ENCODE results near the gene ACOX1. TPM values are rescaled to one million over a fixed set of nuclear protein-coding genes. Genes with fewer than 3 reads are reported as not detected.

Gene ACOX1
- total and polyA plus RNA-seq, 2 of the 13 experiments (the other 11 are each of a cell fraction or from before 2014, with no cell fraction given): 86.4 to 120 TPM

DNA sequence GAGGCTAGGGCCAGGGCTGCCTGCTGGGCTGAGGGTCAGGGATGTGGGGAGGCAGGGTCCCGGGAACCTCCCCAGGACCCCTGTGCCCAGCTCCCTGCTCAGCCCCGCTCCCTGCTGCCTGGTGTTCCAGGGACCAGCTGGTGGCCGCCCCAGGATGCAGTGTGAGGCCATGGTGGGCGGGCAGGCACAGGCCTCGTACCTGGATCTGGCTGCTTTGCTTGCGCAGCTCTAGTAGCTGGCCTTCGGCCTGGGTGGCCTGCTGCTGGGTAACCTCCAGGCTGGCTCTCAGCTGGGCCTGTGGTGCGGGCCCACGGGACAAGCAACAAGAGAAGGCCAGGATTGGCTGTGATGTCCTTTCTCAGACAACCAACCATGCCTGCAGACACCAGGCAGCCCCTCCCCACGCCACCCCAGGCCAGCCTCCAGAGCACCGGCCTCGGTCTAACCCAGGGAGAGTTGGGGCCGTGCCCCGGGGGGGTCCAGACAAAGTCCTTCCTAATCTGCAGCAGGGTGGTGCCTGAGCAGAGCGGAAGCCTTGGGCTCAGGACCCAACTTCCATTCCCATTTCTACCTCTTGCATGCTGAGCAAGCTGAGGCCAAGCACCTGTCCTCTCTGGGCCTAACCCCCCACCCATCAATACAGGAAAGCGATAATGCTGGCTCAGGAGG is 86.3 kb downstream of the ACOX1 start (continued):
- TF ChIP-seq, protein P1, sequence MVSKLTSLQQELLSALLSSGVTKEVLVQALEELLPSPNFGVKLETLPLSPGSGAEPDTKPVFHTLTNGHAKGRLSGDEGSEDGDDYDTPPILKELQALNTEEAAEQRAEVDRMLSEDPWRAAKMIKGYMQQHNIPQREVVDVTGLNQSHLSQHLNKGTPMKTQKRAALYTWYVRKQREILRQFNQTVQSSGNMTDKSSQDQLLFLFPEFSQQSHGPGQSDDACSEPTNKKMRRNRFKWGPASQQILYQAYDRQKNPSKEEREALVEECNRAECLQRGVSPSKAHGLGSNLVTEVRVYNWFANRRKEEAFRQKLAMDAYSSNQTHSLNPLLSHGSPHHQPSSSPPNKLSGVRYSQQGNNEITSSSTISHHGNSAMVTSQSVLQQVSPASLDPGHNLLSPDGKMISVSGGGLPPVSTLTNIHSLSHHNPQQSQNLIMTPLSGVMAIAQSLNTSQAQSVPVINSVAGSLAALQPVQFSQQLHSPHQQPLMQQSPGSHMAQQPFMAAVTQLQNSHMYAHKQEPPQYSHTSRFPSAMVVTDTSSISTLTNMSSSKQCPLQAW (CRISPR knock-in tag; IDR thresholded peaks at IDR 0.05): peak; percentile 77
- TF ChIP-seq NFE2L1 (CRISPR knock-in tag; IDR thresholded peaks at IDR 0.05; ENCODE audit: borderline replicate concordance): no peak; the same call in 1 of the 2 replicates
- no peak for TF ChIP-seq ONECUT2 (CRISPR knock-in tag; IDR thresholded peaks at IDR 0.05)
- no peak for TF ChIP-seq ZFP36 (IDR thresholded peaks at IDR 0.05; ENCODE audit: borderline replicate concordance, low read depth, low read length, partially characterized antibody)
- TF ChIP-seq ZNF703 (CRISPR knock-in tag; IDR thresholded peaks at IDR 0.05; ENCODE audit: borderline replicate concordance): no peak; the same call in 1 of the 2 replicates
- TF ChIP-seq XBP1 (CRISPR knock-in tag; IDR thresholded peaks at IDR 0.05): no peak
- 0 out of 2 replicates have a peak, but pooled peaks have one; percentile 19 for TF ChIP-seq ZNF296 (CRISPR knock-in tag; conservative IDR thresholded peaks at IDR 0.05)
- TF ChIP-seq ZNF367 (CRISPR knock-in tag; IDR thresholded peaks at IDR 0.05; ENCODE audit: borderline replicate concordance): no peak
- peak; percentile 42; the same call in 1 of the 2 replicates for TF ChIP-seq ZNF350 (CRISPR knock-in tag; IDR thresholded peaks at IDR 0.05; ENCODE audit: borderline replicate concordance, low read depth)
- TF ChIP-seq ZNF17 (CRISPR knock-in tag; IDR thresholded peaks at IDR 0.05): no peak
- peak; percentile 76; the same call in 1 of the 2 replicates for TF ChIP-seq ZFP37 (CRISPR knock-in tag; IDR thresholded peaks at IDR 0.05; ENCODE audit: borderline replicate concordance)
- no peak for TF ChIP-seq MTF2 (CRISPR knock-in tag; IDR thresholded peaks at IDR 0.05; ENCODE audit: borderline replicate concordance)
- TF ChIP-seq, protein P2, sequence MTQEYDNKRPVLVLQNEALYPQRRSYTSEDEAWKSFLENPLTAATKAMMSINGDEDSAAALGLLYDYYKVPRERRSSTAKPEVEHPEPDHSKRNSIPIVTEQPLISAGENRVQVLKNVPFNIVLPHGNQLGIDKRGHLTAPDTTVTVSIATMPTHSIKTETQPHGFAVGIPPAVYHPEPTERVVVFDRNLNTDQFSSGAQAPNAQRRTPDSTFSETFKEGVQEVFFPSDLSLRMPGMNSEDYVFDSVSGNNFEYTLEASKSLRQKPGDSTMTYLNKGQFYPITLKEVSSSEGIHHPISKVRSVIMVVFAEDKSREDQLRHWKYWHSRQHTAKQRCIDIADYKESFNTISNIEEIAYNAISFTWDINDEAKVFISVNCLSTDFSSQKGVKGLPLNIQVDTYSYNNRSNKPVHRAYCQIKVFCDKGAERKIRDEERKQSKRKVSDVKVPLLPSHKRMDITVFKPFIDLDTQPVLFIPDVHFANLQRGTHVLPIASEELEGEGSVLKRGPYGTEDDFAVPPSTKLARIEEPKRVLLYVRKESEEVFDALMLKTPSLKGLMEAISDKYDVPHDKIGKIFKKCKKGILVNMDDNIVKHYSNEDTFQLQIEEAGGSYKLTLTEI (CRISPR knock-in tag; conservative IDR thresholded peaks at IDR 0.05): no peak
- no peak for TF ChIP-seq ZNF20 (CRISPR knock-in tag; IDR thresholded peaks at IDR 0.05)
- TF ChIP-seq, protein P3, sequence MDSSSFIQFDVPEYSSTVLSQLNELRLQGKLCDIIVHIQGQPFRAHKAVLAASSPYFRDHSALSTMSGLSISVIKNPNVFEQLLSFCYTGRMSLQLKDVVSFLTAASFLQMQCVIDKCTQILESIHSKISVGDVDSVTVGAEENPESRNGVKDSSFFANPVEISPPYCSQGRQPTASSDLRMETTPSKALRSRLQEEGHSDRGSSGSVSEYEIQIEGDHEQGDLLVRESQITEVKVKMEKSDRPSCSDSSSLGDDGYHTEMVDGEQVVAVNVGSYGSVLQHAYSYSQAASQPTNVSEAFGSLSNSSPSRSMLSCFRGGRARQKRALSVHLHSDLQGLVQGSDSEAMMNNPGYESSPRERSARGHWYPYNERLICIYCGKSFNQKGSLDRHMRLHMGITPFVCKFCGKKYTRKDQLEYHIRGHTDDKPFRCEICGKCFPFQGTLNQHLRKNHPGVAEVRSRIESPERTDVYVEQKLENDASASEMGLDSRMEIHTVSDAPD (CRISPR knock-in tag; IDR thresholded peaks at IDR 0.05): peak; percentile 46; the same call in 1 of the 2 replicates
- no peak for TF ChIP-seq CAMTA2 (CRISPR knock-in tag; IDR thresholded peaks at IDR 0.05; ENCODE audit: borderline replicate concordance)
- no peak for TF ChIP-seq RFX1 (IDR thresholded peaks at IDR 0.05)
- TF ChIP-seq, protein P4, sequence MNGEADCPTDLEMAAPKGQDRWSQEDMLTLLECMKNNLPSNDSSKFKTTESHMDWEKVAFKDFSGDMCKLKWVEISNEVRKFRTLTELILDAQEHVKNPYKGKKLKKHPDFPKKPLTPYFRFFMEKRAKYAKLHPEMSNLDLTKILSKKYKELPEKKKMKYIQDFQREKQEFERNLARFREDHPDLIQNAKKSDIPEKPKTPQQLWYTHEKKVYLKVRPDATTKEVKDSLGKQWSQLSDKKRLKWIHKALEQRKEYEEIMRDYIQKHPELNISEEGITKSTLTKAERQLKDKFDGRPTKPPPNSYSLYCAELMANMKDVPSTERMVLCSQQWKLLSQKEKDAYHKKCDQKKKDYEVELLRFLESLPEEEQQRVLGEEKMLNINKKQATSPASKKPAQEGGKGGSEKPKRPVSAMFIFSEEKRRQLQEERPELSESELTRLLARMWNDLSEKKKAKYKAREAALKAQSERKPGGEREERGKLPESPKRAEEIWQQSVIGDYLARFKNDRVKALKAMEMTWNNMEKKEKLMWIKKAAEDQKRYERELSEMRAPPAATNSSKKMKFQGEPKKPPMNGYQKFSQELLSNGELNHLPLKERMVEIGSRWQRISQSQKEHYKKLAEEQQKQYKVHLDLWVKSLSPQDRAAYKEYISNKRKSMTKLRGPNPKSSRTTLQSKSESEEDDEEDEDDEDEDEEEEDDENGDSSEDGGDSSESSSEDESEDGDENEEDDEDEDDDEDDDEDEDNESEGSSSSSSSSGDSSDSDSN (CRISPR knock-in tag; IDR thresholded peaks at IDR 0.05): peak; percentile 98
- TF ChIP-seq, protein P5, sequence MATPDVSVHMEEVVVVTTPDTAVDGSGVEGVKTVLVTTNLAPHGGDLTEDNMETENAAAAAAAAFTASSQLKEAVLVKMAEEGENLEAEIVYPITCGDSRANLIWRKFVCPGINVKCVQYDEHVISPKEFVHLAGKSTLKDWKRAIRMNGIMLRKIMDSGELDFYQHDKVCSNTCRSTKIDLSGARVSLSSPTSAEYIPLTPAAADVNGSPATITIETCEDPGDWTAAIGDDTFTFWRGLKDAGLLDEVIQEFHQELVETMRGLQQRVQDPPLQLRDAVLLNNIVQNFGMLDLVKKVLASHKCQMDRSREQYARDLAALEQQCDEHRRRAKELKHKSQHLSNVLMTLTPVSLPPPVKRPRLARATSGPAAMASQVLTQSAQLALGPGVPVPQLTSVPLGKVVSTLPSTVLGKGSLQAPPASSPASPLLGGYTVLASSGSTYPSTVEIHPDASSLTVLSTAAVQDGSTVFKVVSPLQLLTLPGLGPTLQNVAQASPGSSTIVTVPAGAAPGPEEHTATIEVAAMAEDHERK (CRISPR knock-in tag; IDR thresholded peaks at IDR 0.05; ENCODE audit: low read depth): no peak
- TF ChIP-seq CHD2 (IDR thresholded peaks at IDR 0.05; ENCODE audit: low read depth, low read length): no peak
